ENCODE results near the gene RAB4B.
"Not testable (repeated sequence)": the region's sequence is repeated elsewhere in the genome, so short reads cannot be mapped to it uniquely, and the experiment has no call there.

Gene RAB4B

DNA sequence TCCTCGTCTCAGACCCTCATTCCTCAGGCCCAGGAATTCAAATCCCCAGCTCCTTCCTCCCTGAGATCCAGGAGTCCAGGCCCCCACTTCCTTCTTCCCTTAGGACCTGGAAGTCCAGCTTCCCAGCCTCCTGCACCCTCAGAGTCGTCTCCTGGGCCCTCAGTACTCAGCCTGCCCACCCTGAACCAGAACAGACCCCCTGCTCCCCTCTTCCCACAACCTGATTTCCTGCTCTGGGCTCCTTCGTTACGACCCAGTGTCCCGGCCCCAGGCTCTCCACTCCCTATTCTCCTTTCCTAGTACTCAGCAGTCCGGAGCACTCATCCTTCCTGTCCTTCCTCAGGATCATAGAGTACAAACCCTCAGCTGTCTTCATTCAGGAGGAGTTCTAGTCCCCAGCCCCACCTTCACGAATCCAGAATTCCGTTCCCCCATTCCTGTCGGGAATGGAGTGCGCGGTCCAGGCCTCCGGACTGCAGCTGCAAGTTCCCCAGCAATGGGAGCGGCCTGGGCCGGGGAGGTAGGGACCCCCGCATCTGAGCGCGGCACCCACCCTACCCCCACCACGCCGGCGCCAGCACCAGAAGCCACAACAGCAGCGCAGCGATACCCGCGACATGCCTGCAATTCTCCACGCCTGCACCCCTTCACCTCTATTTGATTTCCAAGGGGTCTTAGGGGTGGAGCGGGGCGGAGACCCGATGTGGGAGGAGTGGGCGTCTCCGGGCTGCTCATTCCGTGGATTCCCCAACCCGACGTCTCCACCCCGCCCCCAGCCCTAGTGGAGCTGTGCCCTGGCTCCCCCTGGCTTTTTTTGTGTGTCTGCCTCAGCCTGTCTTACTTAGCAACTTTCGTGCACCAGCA, 33.7 kb downstream of the RAB4B start:
- peak overlapping the region; percentile 80 for H3K9ac ChIP-seq (ENCODE audit: insufficient read length, low read depth)

DNA sequence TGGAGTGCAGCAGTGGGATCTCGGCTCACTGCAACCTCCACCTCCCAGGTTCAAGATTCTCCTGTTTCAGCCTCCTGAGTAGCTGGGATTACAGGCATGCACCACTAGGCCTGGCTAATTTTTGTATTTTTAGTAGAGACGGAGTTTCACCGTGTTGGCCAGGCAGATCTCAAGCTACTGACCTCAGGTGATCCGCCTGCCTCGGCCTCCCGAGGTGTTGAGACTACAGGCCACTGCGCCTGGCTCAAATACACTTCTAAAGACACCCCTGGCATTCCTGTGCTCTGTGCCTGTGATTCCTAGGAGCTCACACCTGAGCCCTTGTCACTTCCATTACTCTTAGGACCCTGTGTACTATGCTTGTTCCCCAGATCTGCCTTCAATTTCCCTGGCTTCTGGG, 34.5 kb downstream of the RAB4B start:
- H3K4me3 ChIP-seq (ENCODE audit: insufficient read length, low read depth); H3K27me3 ChIP-seq (ENCODE audit: insufficient read depth, insufficient read length); H3K9me3 ChIP-seq (ENCODE audit: insufficient read depth, low read length); H3K4me1 ChIP-seq (ENCODE audit: insufficient read depth, insufficient read length); DNase-seq (ENCODE audit: low read depth, low spot score); H3K9ac ChIP-seq (ENCODE audit: insufficient read length, low read depth): not testable (repeated sequence)
- peaks cover 22% of the 10 kb centered on the region for H3K36me3 ChIP-seq (ENCODE audit: insufficient read depth, insufficient read length, low read length)

More for the DNA sequence above, 33.7 kb downstream of the RAB4B start:
- Histone ChIP-seq H3K27me3 (ENCODE audit: insufficient read depth, insufficient read length) (no peaks in the 10 kb centered on the region), H3K4me3 (ENCODE audit: insufficient read length, low read depth) (peak overlapping the region; percentile 34), H3K9me3 (ENCODE audit: insufficient read depth, low read length) (no peaks in the 10 kb centered on the region), H3K36me3 (ENCODE audit: insufficient read depth, insufficient read length, low read length) (peaks cover 29% of the 10 kb centered on the region), H3K4me1 (ENCODE audit: insufficient read depth, insufficient read length) (peaks cover 16% of the 10 kb centered on the region)
- TF ChIP-seq SUZ12 (IDR thresholded peaks at IDR 0.05; ENCODE audit: extremely low read depth, insufficient read depth, insufficient read length) (no peak), ZNF274 (IDR thresholded peaks at IDR 0.05; ENCODE audit: low read depth, low read length) (no peak), YY1 (IDR thresholded peaks at IDR 0.05; ENCODE audit: insufficient read depth, insufficient read length) (no peak)
- no peak for DNase-seq (ENCODE audit: low read depth, low spot score)

DNA sequence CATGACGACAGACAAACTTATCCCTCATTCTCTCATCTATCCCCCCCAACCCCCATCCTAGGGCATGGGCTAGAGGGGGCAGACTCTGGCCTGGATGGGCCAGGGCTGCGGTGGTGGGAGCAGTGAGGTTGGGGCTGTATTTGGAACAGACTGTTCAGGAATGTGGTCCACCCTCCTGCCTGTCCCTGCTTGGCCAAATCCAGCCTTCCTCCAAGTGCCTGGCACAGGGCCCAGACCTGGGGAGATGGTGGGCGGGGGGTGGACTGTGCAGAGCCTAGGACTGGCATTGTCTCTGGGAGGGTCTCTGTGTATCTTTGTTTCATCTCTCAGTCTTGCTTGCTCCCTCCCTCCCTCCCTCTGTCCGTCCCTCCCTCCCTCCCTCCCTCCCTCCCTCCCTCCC, 35.1 kb downstream of the RAB4B start:
- TF ChIP-seq SUZ12 (IDR thresholded peaks at IDR 0.05; ENCODE audit: extremely low read depth, insufficient read depth, insufficient read length) (no peak), YY1 (IDR thresholded peaks at IDR 0.05; ENCODE audit: insufficient read depth, insufficient read length) (no peak), ZNF274 (IDR thresholded peaks at IDR 0.05; ENCODE audit: low read depth, low read length) (no peak)
- H3K9me3 ChIP-seq (ENCODE audit: insufficient read depth, low read length): no peaks in the 10 kb centered on the region
- peaks cover 10% of the 10 kb centered on the region for H3K4me1 ChIP-seq (ENCODE audit: insufficient read depth, insufficient read length)
- H3K9ac ChIP-seq (ENCODE audit: insufficient read length, low read depth): no peak overlapping the region
- H3K4me3 ChIP-seq (ENCODE audit: insufficient read length, low read depth): no peak overlapping the region
- DNase-seq (ENCODE audit: low read depth, low spot score): no peak
- peaks cover 16% of the 10 kb centered on the region for H3K36me3 ChIP-seq (ENCODE audit: insufficient read depth, insufficient read length, low read length)
- peaks cover 6% of the 10 kb centered on the region for H3K27me3 ChIP-seq (ENCODE audit: insufficient read depth, insufficient read length)

DNA sequence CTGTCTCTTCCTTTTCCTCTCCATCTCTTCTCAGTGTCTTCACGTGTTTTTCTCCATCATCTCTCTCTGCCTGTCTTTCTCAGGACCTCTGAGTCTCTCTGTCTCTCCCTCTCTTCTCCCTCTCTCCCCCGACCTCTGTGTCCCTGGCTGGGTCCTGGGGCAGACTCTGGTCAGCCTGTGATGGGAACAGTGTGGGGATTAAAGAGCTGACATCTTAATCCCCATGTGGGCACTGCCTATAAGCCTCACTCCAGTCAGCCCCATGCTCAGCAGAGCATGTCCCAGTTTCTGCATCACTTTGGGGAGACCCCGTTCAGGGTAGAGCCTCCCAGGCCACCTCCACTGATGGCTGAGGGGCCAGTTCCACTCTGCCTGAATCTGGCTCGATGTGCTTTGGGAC, 37.2 kb downstream of the RAB4B start:
- Histone ChIP-seq H3K36me3 (ENCODE audit: insufficient read depth, insufficient read length, low read length) (no peaks in the 10 kb centered on the region), H3K9ac (ENCODE audit: insufficient read length, low read depth) (no peak overlapping the region), H3K27me3 (ENCODE audit: insufficient read depth, insufficient read length) (peaks cover 6% of the 10 kb centered on the region), H3K4me3 (ENCODE audit: insufficient read length, low read depth) (no peak overlapping the region), H3K4me1 (ENCODE audit: insufficient read depth, insufficient read length) (peaks cover 5% of the 10 kb centered on the region), H3K9me3 (ENCODE audit: insufficient read depth, low read length) (no peaks in the 10 kb centered on the region)
- no peak for TF ChIP-seq SUZ12 (IDR thresholded peaks at IDR 0.05; ENCODE audit: extremely low read depth, insufficient read depth, insufficient read length)
- TF ChIP-seq ZNF274 (IDR thresholded peaks at IDR 0.05; ENCODE audit: low read depth, low read length): no peak
- TF ChIP-seq YY1 (IDR thresholded peaks at IDR 0.05; ENCODE audit: insufficient read depth, insufficient read length): no peak
- DNase-seq (ENCODE audit: low read depth, low spot score): no peak

DNA sequence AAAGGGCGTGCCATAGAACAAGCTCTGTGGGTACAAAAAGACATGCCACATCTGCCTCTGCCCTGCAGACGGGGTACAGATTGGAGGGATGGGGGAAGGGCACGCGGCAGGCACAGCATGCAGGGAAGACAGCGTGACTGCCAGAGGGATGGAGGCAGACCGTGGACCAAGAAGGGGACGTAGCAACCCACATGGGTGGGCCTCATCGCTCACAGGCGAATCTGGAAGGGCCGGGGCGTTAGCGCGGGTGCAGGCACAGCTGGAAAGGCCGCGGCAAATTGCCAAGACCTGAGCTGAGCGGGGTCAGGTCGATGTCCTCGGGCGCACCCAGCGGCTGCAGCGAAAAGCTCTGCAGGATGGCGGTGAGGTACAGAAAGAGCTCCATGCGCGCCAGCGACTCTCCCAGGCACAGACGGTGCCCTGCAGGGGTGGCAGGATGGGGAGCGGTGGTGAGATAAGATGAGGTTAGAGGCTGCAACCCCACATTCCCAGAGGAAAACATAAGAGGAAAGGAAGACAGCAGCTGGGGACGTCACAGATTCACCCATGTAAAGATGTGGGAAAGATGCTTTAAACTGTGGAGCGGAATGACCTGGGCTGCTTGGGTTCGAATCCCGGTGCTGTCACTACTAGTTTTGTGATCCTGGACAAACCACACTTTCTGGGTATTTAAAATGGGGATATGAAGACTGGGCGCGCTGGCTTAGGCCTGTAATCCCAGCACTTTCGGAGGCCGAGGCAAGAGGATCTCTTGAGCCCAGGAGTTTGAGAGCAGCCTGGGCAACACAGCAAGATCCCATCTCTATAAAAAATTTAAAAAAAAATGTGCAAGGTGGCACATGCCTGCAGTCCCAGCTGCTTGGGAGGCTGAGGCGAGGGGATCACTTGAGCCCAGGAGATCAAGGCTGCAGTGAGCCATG, 40.7 kb downstream of the RAB4B start:
- peak overlapping the region; percentile 42 for H3K9ac ChIP-seq (ENCODE audit: insufficient read length, low read depth)
- not testable (repeated sequence) for H3K9me3 ChIP-seq (ENCODE audit: insufficient read depth, low read length); H3K36me3 ChIP-seq (ENCODE audit: insufficient read depth, insufficient read length, low read length); DNase-seq (ENCODE audit: low read depth, low spot score); H3K27me3 ChIP-seq (ENCODE audit: insufficient read depth, insufficient read length); H3K4me3 ChIP-seq (ENCODE audit: insufficient read length, low read depth); H3K4me1 ChIP-seq (ENCODE audit: insufficient read depth, insufficient read length)

DNA sequence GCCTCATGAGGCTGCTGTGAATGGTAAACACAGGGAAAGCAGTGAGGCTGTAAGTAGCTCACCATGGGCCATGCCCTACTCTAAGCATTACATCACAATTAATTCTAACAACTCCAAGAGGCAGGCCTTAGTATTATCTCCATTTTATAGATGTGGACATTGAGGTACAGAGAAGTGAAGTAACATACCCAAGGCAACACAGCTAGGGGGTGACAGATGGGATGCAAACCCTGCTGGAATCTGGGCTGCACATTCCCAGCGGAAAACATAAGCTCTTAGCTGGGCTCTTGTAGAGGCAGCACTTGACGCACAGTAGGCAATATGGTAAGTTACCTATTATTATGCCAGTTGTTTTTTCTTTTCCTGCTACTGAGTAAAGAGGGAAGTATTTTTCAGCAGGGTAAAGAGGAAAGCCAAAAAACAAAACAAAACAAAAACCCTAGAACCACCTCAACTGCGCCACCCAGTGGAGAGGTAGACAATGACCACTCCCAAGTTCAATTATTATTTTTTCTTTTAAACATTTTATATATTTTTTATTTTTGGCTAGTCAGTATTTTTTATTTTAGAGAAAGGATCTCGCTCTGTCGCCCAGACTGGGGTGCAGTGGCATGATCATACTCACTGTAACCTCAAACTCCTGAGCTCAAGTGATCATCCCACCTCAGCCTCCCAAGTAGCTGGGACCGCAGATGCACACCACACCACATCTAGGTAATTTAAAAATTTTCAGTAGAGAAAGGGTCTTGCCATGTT, 41.6 kb downstream of the RAB4B start:
- not testable (repeated sequence) for DNase-seq (ENCODE audit: low read depth, low spot score); H3K9me3 ChIP-seq (ENCODE audit: insufficient read depth, low read length); H3K36me3 ChIP-seq (ENCODE audit: insufficient read depth, insufficient read length, low read length); H3K4me1 ChIP-seq (ENCODE audit: insufficient read depth, insufficient read length); H3K9ac ChIP-seq (ENCODE audit: insufficient read length, low read depth); H3K27me3 ChIP-seq (ENCODE audit: insufficient read depth, insufficient read length); H3K4me3 ChIP-seq (ENCODE audit: insufficient read length, low read depth)

GRCh38 chr19:40822161-40822560, 44.1 kb downstream of the RAB4B start:
- no peak for TF ChIP-seq YY1 (IDR thresholded peaks at IDR 0.05; ENCODE audit: insufficient read depth, insufficient read length)
- TF ChIP-seq ZNF274 (IDR thresholded peaks at IDR 0.05; ENCODE audit: low read depth, low read length): no peak
- no peak for TF ChIP-seq SUZ12 (IDR thresholded peaks at IDR 0.05; ENCODE audit: extremely low read depth, insufficient read depth, insufficient read length)
- H3K27me3 ChIP-seq (ENCODE audit: insufficient read depth, insufficient read length): peaks cover 6% of the 10 kb centered on the region
- H3K4me3 ChIP-seq (ENCODE audit: insufficient read length, low read depth): no peak overlapping the region
- no peaks in the 10 kb centered on the region for H3K36me3 ChIP-seq (ENCODE audit: insufficient read depth, insufficient read length, low read length)
- H3K4me1 ChIP-seq (ENCODE audit: insufficient read depth, insufficient read length): peaks cover 3% of the 10 kb centered on the region
- DNase-seq (ENCODE audit: low read depth, low spot score): no peak
- H3K9ac ChIP-seq (ENCODE audit: insufficient read length, low read depth): no peak overlapping the region
- no peaks in the 10 kb centered on the region for H3K9me3 ChIP-seq (ENCODE audit: insufficient read depth, low read length)

- H3K9me3 ChIP-seq (ENCODE audit: insufficient read depth, low read length); H3K36me3 ChIP-seq (ENCODE audit: insufficient read depth, insufficient read length, low read length); DNase-seq (ENCODE audit: low read depth, low spot score); H3K4me3 ChIP-seq (ENCODE audit: insufficient read length, low read depth); H3K4me1 ChIP-seq (ENCODE audit: insufficient read depth, insufficient read length); H3K27me3 ChIP-seq (ENCODE audit: insufficient read depth, insufficient read length); H3K9ac ChIP-seq (ENCODE audit: insufficient read length, low read depth): not testable (repeated sequence)
Measured at GRCh38 chr19:40822704-40823553, 44.9 kb downstream of the RAB4B start.

GRCh38 chr19:40824916-40825315, 46.9 kb downstream of the RAB4B start:
- H3K9me3 ChIP-seq (ENCODE audit: insufficient read depth, low read length); H3K9ac ChIP-seq (ENCODE audit: insufficient read length, low read depth); H3K36me3 ChIP-seq (ENCODE audit: insufficient read depth, insufficient read length, low read length); DNase-seq (ENCODE audit: low read depth, low spot score); H3K4me3 ChIP-seq (ENCODE audit: insufficient read length, low read depth); H3K4me1 ChIP-seq (ENCODE audit: insufficient read depth, insufficient read length); H3K27me3 ChIP-seq (ENCODE audit: insufficient read depth, insufficient read length): not testable (repeated sequence)
